Measurements from ENCODE around the gene CMTM4.

CMTM4 gene

DNA sequence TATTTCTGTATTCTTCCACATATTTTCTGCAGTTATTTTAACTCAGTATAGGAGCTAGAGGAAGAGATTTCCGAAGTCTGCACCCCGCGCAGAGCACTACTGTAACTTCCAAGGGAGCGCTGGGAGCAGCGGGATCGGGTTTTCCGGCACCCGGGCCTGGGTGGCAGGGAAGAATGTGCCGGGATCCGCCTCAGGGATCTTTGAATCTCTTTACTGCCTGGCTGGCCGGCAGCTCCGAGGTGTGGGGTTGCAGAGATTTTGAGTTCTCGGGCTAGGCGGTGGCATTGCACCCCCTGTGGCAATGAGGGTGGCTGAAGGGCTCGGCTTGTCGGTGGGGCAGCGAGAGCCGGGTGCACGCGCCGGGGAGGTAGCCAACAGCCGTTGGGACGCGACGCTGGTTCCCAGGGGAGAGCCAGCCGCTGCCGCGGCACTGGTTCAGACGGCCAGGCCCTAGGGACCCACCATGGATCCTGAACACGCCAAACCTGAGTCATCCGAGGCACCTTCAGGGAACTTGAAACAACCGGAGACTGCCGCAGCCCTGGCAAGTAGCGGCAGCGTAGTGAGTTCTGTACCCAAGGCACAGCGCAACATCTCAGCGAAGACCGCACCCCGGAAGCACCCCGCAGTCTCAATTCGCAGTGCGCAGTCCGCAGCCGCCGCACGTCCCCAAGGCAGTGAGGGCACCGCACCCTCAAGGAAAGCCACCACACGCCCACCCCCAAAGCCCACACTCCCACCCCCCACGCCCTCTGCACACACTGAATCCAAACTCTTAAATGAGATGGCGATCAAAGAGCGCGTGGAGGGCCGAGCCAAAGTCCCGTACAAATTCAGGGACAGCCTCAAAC lies 130.3 kb downstream of the CMTM4 start, which contains the start of gene CMTM1:
CMTM1 (plus strand) TSS at position 389 of the 851 bp plus-strand sequence; CDS start at position 464, 75 bp downstream.
- DNase-seq (ENCODE audit: low read depth) = no peak
- TF ChIP-seq, protein P1, sequence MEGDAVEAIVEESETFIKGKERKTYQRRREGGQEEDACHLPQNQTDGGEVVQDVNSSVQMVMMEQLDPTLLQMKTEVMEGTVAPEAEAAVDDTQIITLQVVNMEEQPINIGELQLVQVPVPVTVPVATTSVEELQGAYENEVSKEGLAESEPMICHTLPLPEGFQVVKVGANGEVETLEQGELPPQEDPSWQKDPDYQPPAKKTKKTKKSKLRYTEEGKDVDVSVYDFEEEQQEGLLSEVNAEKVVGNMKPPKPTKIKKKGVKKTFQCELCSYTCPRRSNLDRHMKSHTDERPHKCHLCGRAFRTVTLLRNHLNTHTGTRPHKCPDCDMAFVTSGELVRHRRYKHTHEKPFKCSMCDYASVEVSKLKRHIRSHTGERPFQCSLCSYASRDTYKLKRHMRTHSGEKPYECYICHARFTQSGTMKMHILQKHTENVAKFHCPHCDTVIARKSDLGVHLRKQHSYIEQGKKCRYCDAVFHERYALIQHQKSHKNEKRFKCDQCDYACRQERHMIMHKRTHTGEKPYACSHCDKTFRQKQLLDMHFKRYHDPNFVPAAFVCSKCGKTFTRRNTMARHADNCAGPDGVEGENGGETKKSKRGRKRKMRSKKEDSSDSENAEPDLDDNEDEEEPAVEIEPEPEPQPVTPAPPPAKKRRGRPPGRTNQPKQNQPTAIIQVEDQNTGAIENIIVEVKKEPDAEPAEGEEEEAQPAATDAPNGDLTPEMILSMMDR (IDR thresholded peaks at IDR 0.05; ENCODE audit: low read depth, low read length, missing control alignments) = no peak
- H3K4me3 ChIP-seq (ENCODE audit: low read depth, low read length) = no peak within 1 kb of the TSS

Measured in GM12864 (cell line).